ENCODE measurements around the gene MED6.

MED6 gene

GRCh38 chr14:70646705-70647104 is 46.2 kb upstream of the MED6 start:
- peaks cover 55% of the 10 kb centered on the region for H3K4me1 ChIP-seq (ENCODE audit: insufficient read depth, low read length, poor library complexity, severe bottlenecking)
- peaks cover 65% of the 10 kb centered on the region for H3K79me2 ChIP-seq (ENCODE audit: insufficient read depth, low read length)
- no peaks in the 10 kb centered on the region for H3K27me3 ChIP-seq (ENCODE audit: insufficient read depth, low read length, poor library complexity, severe bottlenecking)
- peak overlapping the region; percentile 41 for H3K9ac ChIP-seq (ENCODE audit: low read depth, low read length, poor library complexity, severe bottlenecking)
- H3K9me3 ChIP-seq (ENCODE audit: insufficient read depth, low read depth, low read length): no peaks in the 10 kb centered on the region
- H2AFZ ChIP-seq (ENCODE audit: low read length): no peak overlapping the region
- H3F3A ChIP-seq (ENCODE audit: low read depth): no peaks in the 10 kb centered on the region
- no peaks in the 10 kb centered on the region for H4K20me1 ChIP-seq (ENCODE audit: insufficient read depth, low read length, poor library complexity, severe bottlenecking)
- H3K4me3 ChIP-seq (ENCODE audit: low read length, poor library complexity, severe bottlenecking): peak overlapping the region; percentile 59
- TF ChIP-seq EZH2phosphoT487 (IDR thresholded peaks at IDR 0.05; ENCODE audit: borderline replicate concordance): no peak
- no peak for TF ChIP-seq CTCF (conservative IDR thresholded peaks at IDR 0.05; ENCODE audit: low read length)
- peak overlapping the region; percentile 94 for H3K4me2 ChIP-seq (ENCODE audit: low read depth, low read length, poor library complexity, severe bottlenecking)
- H3K9me2 ChIP-seq (replicated peaks; ENCODE audit: low read depth, low read length): no peaks in the 10 kb centered on the region
- H3K36me3 ChIP-seq (ENCODE audit: insufficient read depth, low read length): no peaks in the 10 kb centered on the region

DNA sequence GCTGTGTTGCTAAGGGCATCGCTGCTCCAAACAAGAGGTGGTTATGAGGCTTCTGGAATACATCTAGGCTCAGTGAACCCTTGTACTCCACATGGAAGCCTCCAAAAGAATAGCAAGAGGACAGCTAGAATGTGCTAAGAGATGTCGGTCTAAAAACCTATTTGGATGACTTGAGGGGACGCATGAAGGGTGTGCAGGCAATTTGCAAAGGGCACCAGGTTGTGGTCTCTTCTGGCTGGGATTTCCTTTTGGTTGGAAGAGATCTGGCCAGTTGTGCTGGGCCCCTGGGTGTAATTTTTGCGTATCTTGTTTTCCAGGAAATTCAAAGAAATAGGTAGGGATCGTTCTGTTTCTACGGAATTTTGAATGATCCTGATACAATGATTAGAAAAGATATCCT is 45.4 kb upstream of the MED6 start:
- H3K4me3 ChIP-seq (ENCODE audit: low read length, poor library complexity, severe bottlenecking): peak overlapping the region; percentile 59
- H3K4me1 ChIP-seq (ENCODE audit: insufficient read depth, low read length, poor library complexity, severe bottlenecking): peaks cover 59% of the 10 kb centered on the region
- H3K79me2 ChIP-seq (ENCODE audit: insufficient read depth, low read length): peaks cover 64% of the 10 kb centered on the region
- TF ChIP-seq EZH2phosphoT487 (IDR thresholded peaks at IDR 0.05; ENCODE audit: borderline replicate concordance): no peak
- TF ChIP-seq CTCF (conservative IDR thresholded peaks at IDR 0.05; ENCODE audit: low read length): no peak
- H4K20me1 ChIP-seq (ENCODE audit: insufficient read depth, low read length, poor library complexity, severe bottlenecking): no peaks in the 10 kb centered on the region
- peak overlapping the region; percentile 41 for H3K9ac ChIP-seq (ENCODE audit: low read depth, low read length, poor library complexity, severe bottlenecking)
- H3K9me3 ChIP-seq (ENCODE audit: insufficient read depth, low read depth, low read length): no peaks in the 10 kb centered on the region
- no peaks in the 10 kb centered on the region for H3K36me3 ChIP-seq (ENCODE audit: insufficient read depth, low read length)
- no peaks in the 10 kb centered on the region for H3K9me2 ChIP-seq (replicated peaks; ENCODE audit: low read depth, low read length)
- H3K27me3 ChIP-seq (ENCODE audit: insufficient read depth, low read length, poor library complexity, severe bottlenecking): no peaks in the 10 kb centered on the region
- H3K4me2 ChIP-seq (ENCODE audit: low read depth, low read length, poor library complexity, severe bottlenecking): peak overlapping the region; percentile 94
- H2AFZ ChIP-seq (ENCODE audit: low read length): no peak overlapping the region
- H3F3A ChIP-seq (ENCODE audit: low read depth): no peaks in the 10 kb centered on the region

DNA sequence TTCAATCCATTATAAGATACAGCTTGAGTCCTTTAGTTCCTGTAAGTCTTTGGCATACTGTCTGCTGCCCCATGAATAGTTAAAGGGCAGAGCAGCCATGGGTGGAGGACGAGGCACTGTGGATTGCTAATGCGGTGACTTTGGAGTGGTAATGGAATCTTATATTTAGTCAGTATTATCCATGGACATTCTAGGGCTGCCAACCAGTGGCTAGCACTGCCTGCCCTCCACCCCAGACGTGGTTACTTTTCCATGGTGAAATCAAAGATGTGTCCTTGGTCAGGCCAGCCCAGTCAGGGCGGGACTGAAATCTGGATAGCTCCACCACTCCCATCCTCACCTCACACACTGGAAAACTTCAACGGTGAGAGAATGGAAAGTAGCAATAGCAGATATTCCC is 43.5 kb upstream of the MED6 start:
- Histone ChIP-seq H3K36me3 (ENCODE audit: insufficient read depth, low read length) (no peaks in the 10 kb centered on the region), H3K79me2 (ENCODE audit: insufficient read depth, low read length) (peaks cover 66% of the 10 kb centered on the region), H3F3A (ENCODE audit: low read depth) (no peaks in the 10 kb centered on the region), H3K4me3 (ENCODE audit: low read length, poor library complexity, severe bottlenecking) (peak overlapping the region; percentile 87), H3K4me2 (ENCODE audit: low read depth, low read length, poor library complexity, severe bottlenecking) (peak overlapping the region; percentile 94), H4K20me1 (ENCODE audit: insufficient read depth, low read length, poor library complexity, severe bottlenecking) (no peaks in the 10 kb centered on the region), H2AFZ (ENCODE audit: low read length) (no peak overlapping the region), H3K9ac (ENCODE audit: low read depth, low read length, poor library complexity, severe bottlenecking) (peak overlapping the region; percentile 73), H3K27me3 (ENCODE audit: insufficient read depth, low read length, poor library complexity, severe bottlenecking) (no peaks in the 10 kb centered on the region), H3K4me1 (ENCODE audit: insufficient read depth, low read length, poor library complexity, severe bottlenecking) (peaks cover 58% of the 10 kb centered on the region), H3K9me3 (ENCODE audit: insufficient read depth, low read depth, low read length) (no peaks in the 10 kb centered on the region), H3K9me2 (replicated peaks; ENCODE audit: low read depth, low read length) (no peaks in the 10 kb centered on the region)
- no peak for TF ChIP-seq CTCF (conservative IDR thresholded peaks at IDR 0.05; ENCODE audit: low read length)
- TF ChIP-seq EZH2phosphoT487 (IDR thresholded peaks at IDR 0.05; ENCODE audit: borderline replicate concordance): no peak
